Measurements from ENCODE around the gene PNLIPRP2.

Gene PNLIPRP2

DNA sequence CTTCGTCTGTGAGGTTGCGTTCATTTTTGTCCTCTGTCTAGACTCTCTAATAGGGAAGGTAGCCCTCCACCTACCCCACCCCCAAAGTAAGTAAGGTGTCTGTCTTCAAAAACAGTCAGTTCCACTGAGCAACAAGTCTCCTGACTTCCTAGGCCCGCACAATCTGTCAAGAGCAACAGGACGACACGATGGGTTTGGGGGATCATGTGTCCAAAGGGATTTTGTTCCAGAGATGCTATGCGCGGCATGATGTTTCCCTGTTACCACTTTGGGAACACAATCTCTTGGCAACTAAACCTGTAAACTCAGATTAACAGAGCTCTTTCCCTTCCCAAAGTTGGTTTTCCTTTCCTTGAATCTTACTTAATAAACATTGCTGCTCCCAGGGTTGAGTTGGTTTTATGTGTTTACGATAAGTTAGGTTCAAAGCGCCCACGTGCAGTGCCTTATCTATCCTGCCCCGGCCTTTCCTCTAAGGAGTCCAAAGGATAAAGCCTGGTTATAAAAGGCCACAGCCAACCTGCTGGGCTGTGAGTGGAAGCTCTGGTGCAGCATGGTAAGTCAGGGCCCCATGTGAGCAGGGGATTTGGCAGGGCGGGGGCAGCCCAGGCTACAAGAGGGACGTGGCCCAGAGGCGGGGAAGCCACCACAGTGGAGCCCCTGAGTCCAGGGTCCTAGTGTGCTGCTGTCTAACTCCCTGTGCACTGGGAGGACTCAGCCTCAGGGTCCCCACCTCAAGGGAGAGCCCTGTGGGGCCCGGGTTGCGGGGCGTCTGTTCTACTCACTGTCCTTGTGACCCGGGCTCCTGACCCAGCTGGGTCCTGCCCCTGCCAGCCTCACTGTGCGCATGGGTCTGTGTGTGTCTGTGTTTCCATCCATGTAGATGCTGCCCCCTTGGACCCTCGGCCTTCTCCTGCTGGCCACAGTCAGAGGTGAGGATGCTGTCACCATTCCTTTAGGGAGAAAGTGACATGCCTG is at the start of gene PNLIPRP2:
TSS of gene PNLIPRP2 (plus strand) at position 531 of the 978 bp plus-strand sequence.
- FAIRE-seq = no peak

DNA sequence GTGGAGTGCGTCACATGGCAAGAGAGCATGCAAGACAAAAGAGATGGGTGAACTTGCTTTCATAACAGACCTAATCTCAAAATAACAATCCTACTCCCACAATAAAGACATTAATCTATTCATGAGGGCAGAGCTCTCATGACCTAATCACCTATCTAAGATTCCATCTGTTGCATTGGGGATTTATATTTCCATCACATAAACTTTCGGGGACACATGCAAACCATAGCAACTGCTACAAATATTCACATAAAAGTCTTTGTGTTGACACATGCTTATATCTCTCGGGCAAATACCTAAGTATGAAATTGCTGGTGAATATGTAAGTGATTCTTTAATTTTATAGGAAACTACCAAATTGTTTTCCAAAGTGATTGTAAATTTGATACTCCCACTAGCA is 46.0 kb upstream of the PNLIPRP2 start:
- FAIRE-seq = no peak

DNA sequence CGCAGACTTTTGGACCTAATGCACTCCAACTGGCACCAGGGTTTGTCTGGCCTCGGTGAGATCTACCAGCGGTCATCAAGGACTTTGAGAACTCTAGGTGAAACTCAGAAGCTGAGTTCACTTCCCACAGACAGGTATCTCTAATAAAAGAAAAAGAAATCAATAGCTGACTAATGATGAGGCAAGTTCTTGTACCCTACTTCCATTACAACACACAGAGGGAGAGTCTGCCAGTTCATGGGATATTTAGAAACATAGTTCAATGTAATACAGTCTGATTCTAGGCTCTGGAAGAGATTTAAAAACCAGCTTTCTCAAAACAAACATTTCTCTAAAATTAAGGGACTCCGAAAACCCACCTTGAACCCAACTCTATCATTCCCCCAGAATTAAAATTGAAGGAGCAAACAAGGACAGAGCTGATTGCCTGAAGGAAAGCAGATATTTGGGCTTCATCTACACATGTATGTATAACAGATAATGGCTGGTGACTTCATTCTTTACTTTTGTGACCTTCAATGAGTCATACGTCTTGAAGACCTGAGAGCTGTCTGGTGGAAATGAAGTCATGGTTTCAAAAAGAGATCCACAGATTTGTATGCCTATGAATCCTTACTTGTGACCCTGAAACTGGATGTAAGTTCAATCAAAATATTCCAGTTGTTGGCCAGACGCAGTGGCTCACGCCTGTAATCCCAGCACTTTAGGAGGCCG is 32.7 kb upstream of the PNLIPRP2 start:
- no peak for FAIRE-seq

DNA sequence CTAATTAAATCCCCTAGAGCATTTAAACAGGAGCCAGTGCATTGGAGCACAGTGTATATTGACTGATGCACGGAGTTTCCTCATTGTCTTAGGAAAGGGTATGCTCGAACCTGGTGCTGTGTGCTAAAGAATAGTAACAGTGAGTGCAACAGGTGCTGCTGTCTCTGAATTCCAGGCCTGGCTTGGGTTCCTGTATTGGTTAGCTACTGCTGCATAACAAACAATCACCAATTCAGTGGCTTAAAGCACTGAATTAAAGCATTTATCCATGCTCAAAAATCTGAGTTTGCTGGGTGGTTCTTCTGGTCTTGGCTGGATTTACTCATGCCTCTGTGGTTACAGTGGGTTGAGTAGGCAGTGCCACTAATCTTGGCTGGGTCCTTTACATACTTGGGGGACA is 31.8 kb upstream of the PNLIPRP2 start:
- no peak for FAIRE-seq

DNA sequence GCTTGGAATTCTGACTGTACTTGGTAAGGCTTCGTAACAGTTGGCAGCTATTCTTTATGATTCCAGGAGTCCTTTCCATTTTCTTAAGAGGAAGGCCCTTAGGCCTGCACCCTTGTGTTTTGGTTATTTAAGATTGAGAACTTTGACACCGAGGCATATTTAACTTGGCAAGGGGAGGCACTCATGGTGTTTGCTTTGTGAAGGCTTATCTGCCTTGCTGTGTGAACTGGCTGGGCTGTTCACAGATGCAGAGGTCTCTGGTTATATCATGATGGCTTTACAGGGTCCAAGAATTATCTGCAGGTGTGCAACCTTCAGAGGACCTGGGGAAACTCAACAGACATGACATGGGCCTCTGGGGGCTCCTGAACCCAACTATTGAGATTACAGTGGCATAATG is 30.8 kb upstream of the PNLIPRP2 start:
- FAIRE-seq = no peak

DNA sequence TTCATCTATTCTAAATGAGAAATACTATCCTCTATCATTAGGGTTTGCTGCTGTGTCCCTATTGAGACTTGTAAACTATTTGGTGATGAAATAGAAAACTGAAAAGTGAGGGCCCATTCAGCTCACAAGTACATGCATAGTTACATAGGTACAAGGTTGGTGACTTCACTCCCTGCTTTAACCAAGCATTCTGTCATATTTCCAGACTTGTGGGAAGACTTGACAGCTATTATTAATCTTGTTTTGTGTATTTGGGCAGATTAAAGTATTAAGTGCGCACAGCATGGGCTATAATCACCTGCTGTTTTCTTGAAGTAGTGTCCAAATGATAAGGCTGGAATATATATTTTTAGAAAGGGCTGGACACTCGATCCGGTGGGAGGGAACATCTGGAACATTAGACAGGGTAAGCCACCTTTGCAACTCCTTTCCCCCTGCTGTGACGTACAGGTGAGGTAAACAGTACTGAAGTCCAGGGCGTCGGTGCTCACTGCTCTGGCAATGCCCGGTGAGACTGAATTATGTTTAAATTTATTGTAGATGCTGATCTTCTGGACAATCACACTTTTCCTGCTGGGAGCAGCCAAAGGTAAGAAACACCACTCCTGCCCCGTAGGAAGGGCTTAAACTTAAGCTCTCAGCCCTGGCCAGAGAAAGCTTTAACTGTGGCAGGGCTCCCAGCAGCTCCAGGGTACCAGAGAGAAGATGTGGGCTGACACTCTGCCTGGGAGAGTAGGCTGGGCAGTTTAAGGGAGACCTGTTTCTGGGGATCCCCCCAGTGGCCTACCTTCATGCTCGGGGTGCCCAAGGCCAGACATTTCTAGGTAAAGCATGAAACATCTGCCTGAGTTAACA is 29.9 kb upstream of the PNLIPRP2 start, which contains the start of gene PNLIPRP1:
TSS of gene PNLIPRP1 (plus strand) at position 370 of the 855 bp plus-strand sequence. CDS start at position 541, 171 bp downstream.
- FAIRE-seq = no peak

DNA sequence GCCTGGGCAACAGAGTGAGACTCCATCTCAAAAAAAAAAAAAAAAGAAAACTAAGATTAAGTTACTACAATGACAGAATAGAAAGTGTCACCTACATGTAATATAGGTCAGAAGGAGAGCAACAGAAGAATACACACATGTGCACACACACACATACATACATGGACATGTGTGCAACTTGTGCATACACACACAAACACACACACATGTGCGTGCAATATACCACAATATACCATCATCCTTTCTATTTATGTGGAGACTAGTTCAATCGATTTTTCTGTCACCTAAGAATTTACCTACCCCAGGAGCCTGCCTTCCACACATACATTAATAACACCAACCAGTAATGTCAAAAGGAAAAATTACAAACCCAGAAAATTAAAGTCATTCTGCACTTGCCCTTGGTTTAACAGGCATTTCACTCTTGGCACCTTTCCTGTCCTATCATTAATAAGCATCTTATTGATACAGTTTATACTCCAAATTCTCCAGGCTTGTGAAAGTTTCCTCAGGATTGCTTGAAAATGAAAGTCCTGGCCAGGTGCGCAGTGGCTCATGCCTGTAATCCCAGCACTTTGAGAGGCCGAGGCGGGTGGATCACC is 27.5 kb upstream of the PNLIPRP2 start:
- no peak for FAIRE-seq

DNA sequence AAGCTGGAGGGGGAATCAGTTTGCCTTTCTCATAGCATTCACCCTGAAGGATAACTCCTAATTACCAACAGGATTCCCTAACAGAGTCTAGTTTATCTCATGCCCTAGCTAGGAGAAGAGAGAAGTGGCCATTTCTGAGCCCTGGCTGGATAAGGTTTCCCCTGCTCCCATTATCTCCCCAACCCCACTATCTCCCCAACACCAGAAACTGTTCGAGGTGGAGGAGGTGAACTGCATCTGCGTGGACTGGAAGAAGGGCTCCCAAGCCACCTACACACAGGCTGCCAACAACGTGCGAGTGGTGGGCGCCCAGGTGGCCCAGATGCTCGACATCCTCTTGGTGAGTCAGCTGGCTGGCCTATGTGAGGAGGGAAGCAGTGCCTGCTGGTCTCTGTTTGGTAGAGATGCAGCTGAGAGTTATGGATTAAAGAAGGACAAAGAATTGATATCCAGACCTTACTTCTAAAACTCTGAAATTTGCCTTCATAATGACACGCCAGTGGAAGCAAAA is 26.2 kb upstream of the PNLIPRP2 start:
- no peak for FAIRE-seq

DNA sequence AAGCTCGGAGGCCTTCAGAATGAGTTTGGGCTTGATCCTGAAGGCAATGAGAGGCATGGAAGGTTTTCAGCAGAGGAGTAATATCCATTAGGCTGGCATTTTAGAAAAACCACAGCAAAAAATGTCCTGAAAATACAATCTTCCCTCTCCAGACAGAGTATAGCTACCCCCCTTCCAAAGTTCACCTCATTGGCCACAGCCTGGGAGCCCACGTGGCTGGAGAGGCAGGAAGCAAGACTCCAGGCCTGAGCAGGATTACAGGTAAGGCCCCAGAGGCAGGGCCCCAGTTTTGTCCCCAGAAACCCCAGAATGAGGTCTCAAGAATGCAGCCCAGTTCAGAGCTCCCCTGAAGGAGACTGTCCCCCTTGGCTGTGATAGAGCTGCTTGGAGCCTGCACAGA is 24.7 kb upstream of the PNLIPRP2 start:
- no peak for FAIRE-seq

DNA sequence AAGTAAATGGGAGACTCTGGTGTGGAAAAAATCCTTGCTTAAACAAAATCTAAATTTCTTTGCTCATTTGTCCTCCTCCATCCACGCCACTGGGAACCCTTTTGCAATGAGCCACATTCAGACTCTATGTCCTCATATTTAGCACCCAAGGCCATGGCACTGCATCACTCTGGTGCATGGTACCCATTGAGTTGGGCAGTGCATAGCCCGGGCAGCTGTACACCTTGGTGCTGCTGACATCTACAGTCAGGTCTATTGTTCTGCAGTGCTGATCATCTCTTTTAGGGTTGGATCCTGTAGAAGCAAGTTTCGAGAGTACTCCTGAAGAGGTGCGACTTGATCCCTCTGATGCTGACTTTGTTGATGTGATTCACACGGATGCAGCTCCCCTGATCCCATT is 23.2 kb upstream of the PNLIPRP2 start:
- no peak for FAIRE-seq

DNA sequence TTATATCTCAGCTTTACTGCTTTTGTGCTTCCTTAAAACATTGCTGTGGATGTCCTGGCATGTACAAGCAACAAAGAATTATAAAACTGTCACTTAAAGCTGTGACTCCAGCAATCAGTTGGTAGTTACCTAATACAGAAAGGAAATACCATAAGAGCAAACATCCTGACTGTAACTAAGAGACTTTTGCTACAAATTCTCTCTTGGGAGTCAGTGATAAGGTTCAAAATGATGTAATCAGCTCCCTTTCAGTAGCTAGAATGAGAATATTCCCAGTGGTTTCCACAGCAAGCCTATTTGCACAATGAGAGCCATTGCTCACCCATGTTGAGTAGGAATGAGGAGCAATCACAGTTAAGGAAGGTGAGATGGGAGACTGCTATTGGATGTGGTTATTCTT is 22.4 kb upstream of the PNLIPRP2 start:
- FAIRE-seq = no peak

DNA sequence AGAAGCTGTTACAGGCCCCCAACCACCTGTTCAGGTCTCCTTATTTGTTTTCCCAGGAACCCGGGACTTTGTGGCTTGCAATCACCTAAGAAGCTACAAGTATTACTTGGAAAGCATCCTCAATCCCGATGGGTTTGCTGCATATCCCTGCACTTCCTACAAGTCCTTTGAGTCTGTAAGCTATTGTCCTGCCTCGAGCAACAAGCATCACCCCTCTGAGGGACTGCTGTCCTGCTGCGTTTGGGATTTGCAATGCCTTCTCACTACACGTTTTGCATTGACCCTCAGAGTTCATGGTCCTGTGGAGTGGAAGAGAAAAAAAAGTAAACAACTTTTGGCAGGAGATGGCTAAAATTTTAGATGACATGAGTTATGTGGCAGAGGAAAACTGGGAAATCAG is 20.8 kb upstream of the PNLIPRP2 start:
- FAIRE-seq = no peak

DNA sequence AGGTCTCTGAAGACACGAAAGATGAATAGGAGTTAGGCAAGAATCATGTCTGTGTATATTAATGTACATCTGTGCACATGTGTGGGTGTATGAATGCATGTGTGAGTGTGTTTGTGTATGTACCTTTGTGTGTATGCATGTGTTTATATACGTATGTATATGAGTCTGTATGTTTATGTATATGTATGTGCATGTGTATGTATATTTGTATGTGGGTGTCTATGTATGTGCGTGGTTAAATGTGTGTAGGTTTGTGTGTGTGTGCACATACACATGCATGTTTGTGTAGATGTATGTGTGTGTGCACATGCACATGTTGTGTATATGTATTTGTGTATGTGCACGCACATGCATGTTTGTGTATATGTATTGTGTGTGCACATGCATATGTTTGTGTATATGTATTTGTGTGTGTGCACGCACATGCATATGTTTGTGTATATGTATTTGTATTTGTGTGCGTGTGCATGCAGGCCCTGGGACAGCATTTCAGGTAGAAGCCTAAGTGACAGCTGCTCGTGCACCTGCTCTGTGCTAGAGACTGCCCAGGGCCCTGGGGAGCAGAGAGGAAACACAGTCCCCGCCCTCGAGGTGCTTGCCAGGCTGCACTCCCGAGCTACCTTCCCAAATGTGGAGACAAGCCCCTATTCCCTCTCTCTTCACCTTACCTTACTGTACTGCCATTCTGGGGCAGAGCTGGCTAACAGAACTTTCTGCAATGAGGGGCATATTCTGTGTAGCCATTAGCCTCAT is 17.9 kb upstream of the PNLIPRP2 start:
- FAIRE-seq = no peak

DNA sequence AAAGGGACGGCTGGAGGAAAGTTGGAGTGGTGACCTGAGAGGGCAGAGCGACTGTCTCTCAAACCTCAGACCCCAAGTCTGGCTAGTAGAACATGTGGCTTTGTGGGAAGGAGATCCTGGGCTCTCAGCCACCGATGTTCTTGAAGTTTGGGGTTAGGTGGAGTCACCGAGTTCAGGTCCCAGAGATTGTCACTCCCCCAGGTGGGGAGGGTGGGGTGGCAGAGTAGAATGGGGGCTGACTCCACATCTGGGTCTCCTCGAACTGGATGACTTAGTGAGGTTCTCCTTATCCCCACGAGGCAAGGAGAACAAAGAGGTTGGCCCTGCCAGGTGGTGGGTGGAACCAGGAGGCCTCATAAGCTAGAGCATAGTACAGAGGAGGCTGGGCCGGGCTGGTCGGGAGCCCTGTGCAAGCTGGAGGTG is 14.7 kb upstream of the PNLIPRP2 start:
- no peak for FAIRE-seq

DNA sequence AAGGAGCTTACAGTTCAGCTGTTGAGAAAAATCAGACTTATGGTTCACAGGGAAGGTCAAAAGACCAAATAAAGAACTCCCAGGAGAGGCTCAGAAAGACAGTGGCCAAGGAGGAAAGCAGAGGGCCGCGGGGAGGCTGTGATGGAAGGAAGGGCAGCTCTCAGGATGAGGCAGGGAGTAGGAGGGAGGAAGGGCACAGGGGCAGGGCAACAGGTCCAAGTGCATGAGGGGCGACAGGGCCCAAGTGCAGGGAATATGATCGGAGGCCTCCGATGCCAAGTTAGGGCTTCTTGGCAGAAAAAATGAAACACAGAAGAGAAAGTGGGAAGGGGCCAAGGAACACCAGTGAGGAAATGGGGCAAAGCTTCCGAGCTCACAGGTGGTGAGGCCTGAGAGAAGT is 13.4 kb upstream of the PNLIPRP2 start:
- FAIRE-seq = no peak

DNA sequence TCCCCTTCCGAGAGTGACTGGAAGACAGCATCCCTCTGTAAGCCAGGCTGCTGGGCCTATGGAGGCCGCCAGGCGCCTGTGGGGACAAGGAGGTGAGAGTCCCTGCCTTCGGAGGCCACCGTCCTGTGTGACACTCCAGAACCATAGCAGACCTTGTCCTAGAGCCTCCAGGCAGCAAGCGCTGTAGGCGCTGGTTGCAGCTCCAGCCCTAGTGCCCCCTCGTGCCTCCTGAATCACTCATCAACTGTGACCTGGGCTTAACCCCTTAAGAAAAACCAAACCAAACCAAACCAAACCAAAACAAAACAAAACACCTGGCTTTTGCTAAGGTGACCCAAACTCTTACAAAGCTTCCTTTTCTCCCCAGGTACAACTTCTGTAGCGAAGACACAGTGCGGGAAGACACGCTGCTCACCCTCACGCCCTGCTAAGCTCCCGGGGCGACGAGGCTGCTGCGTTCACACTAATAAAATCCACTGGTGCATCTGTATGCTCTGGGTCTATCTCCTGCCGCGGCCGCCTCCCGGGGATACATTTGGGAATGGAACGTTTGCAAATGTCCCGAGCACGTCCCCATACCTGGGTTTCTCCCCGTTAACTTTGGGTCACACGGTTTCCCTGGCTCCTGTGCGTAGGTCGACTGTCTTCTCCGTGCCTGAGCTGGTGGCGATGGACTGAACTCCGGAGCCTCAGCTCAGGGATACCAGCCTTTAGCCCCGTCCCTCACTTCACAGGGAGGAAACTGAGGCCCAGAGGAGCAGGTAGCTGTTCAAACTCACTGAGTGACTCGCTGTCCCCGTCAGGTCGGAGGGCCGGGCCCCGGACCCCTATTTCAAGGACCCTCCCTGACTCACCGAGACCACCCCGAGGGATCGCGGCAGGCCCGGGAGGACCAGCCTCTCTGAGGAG is 11.8 kb upstream of the PNLIPRP2 start:
- no peak for FAIRE-seq

DNA sequence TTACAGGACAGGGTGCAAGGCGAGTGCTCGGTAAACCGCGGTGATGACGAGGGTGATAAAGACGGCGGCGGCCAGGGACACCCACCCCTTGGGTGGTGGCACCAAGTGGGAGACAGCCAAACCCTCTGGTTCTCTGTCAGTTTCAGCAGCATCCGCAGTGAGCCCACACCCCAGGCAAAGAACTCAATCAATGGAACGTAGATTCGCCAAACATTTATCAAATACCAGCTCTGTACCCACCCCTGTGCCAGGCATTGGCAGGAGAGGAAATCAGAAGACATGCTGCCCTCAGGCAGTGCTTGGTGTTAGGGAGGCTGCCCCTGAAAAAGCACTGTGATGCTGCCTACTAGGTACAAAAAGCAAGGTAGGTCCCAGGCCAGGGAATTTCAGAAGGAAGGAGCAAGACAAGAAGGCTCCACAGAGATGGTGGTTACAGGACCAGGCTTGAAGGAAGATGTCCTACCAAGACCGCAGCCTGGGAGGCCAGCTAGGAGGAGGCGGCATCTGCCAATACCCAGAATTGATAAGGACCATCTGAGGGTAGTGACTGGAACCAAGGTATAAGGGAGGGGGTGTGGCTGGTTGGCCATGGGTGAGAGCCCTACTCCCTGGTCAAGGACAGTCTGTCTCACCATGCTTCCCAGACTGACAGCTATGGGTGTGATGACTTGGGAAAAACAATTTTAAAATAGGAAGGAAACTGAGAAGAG is 10.2 kb upstream of the PNLIPRP2 start:
- FAIRE-seq = no peak

DNA sequence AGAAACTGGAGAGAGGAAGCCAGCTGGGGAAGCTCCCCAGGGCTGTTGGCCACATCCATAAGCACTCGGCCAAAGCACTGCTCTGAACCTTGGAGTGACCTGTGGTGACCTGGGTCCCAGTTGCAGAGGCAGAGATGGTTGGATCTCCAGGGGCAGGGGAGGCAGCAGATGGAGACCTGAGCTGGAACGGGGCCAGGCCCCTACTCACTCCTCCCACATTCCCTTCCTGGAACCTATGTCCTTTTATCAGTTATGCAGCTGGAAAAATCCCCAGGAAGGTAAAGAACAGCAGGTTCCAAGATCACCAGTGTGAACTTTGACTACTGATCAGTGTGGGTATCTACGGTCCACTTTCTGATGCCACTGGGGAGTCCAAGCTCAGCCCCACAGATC is 9.6 kb upstream of the PNLIPRP2 start:
- no peak for FAIRE-seq

DNA sequence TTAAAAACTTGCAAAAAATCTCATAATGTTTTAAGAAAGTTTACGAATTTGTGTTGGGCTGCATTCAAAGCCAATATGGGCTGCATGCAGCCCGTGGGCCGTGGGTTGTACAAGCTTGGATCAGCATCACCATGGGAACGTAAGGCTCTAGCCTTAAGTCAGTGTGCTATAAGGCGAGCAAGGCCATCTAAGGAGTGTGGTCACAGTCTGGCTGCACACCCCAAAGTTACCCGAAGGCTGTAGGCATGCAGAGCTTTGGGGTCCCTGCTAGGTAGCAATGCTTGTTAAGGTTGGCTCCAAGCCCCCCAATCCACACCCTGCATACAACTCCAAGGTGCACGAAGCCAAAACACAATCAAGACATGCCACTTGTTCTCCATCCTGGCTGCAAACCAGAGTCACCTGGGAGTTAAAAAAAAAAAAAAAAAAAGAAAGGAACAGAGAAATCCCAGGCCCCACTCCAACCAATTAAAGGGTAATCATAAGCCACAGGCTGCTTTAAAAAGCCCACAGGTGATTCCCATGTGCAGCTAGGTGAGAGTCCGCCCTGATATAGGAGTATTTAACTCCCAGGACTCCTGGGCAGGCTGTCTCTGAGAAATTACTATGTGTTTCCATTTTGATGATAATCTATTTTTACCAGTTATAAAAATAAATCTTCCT is 8.5 kb upstream of the PNLIPRP2 start:
- no peak for FAIRE-seq
